Nucleus accumbens (tissue), 56 donors: Measurements from ENCODE around the gene STMN3.
A peak's percentile ranks its signal among the peaks of the same experiment; 100 is the strongest.

Source experiments
- DNase-seq, 56 donors: peaks; one replicate each; lab custom pipeline; 2025; lab: John Stamatoyannopoulos, UW

Gene STMN3

GRCh38 chr20:63693083-63693732 is 40.0 kb upstream of the STMN3 start:
- peak in 2 of 56 donors; percentile 13 to 36 for DNase-seq

- no peak for DNase-seq
Measured at GRCh38 chr20:63692436-63693082, 39.3 kb upstream of the STMN3 start.

GRCh38 chr20:63691711-63692435 is 38.6 kb upstream of the STMN3 start:
- no peak for DNase-seq

GRCh38 chr20:63690898-63691710 is 37.9 kb upstream of the STMN3 start:
- no peak for DNase-seq

GRCh38 chr20:63690003-63690897 is 37.0 kb upstream of the STMN3 start:
- DNase-seq, result no peak

GRCh38 chr20:63689046-63690002 is 36.1 kb upstream of the STMN3 start:
- DNase-seq, result no peak

GRCh38 chr20:63688228-63689045 is 35.2 kb upstream of the STMN3 start:
- no peak for DNase-seq

- DNase-seq, result no peak
Measured at GRCh38 chr20:63687419-63688178, 34.4 kb upstream of the STMN3 start.

- no peak for DNase-seq
Measured at GRCh38 chr20:63686492-63687321, 33.5 kb upstream of the STMN3 start.

GRCh38 chr20:63686094-63686491 is 32.9 kb upstream of the STMN3 start:
- no peak for DNase-seq

- no peak for DNase-seq
Measured at GRCh38 chr20:63685269-63686026, 32.2 kb upstream of the STMN3 start.

GRCh38 chr20:63682384-63683139 is 29.3 kb upstream of the STMN3 start:
- DNase-seq, result no peak

GRCh38 chr20:63681609-63682142 is 28.5 kb upstream of the STMN3 start:
- DNase-seq, result no peak

- no peak for DNase-seq
Measured at GRCh38 chr20:63680857-63681608, 27.8 kb upstream of the STMN3 start.
